WI38 (cell line): ENCODE measurements around the gene MYOM3.

Source experiments
- H3K4me3 ChIP-seq: 2 replicates; pipeline ENCODE4 v1.5.1; 2011; ENCODE audit warnings: low read depth, mild to moderate bottlenecking, control low read depth, low read length
- TF ChIP-seq, protein P1 (sequence below): IDR thresholded peaks from 2 replicates; pipeline ENCODE4 v1.5.1; 2012; ENCODE audit warnings: low read depth, mild to moderate bottlenecking, control low read depth, low read length

MYOM3 gene

GRCh38 chr1:24111262-24111995 is 506 bp downstream of the MYOM3 start:
- no peak overlapping the region for H3K4me3 ChIP-seq

GRCh38 chr1:24110642-24111261 is 1.2 kb downstream of the MYOM3 start:
- TF ChIP-seq, protein P1, sequence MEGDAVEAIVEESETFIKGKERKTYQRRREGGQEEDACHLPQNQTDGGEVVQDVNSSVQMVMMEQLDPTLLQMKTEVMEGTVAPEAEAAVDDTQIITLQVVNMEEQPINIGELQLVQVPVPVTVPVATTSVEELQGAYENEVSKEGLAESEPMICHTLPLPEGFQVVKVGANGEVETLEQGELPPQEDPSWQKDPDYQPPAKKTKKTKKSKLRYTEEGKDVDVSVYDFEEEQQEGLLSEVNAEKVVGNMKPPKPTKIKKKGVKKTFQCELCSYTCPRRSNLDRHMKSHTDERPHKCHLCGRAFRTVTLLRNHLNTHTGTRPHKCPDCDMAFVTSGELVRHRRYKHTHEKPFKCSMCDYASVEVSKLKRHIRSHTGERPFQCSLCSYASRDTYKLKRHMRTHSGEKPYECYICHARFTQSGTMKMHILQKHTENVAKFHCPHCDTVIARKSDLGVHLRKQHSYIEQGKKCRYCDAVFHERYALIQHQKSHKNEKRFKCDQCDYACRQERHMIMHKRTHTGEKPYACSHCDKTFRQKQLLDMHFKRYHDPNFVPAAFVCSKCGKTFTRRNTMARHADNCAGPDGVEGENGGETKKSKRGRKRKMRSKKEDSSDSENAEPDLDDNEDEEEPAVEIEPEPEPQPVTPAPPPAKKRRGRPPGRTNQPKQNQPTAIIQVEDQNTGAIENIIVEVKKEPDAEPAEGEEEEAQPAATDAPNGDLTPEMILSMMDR, result no peak
- H3K4me3 ChIP-seq, result no peak overlapping the region

More at GRCh38 chr1:24111262-24111995, 506 bp downstream of the MYOM3 start:
- TF ChIP-seq, protein P1, result no peak

DNA sequence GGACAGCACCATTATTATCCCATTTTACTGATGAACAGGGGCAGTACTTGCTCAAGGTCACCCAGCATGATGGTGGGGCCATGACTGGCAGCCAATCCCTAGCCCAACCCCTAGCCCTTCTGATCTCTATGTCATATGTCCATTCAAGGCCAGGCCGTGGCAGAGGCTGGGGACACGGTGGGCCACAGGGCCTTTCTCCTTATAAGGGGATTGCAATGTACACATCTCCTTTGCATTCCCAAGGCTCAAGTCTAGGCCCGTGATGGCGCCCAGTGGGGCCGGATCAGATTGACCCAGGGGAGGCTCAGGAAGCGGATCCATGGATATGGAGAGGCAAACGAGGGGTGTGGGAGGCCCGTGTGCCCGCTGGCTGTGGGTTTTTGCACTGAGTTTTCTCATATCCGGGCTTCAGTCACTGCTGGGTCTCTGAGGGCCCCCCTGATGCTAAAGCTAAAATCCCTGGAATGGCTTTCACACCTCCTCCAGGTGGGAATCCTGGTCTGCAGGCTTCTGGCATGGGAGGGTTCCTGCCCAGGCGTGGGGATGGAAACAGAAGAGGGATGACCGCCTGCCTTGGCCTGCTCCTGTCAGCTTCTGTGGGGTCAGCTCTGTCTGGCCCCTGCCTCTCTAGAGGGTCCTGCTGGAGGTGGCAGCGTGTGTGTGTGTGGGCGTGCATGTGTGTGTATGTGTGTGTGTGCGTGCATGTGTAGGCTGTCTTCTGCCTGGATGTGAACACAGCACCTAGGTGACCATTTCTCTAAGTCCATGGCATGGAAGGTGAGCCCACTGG is 2.1 kb downstream of the MYOM3 start:
- TF ChIP-seq, protein P1, result no peak
- no peak overlapping the region for H3K4me3 ChIP-seq

GRCh38 chr1:24109166-24109483 is 2.8 kb downstream of the MYOM3 start:
- TF ChIP-seq, protein P1, result no peak

DNA sequence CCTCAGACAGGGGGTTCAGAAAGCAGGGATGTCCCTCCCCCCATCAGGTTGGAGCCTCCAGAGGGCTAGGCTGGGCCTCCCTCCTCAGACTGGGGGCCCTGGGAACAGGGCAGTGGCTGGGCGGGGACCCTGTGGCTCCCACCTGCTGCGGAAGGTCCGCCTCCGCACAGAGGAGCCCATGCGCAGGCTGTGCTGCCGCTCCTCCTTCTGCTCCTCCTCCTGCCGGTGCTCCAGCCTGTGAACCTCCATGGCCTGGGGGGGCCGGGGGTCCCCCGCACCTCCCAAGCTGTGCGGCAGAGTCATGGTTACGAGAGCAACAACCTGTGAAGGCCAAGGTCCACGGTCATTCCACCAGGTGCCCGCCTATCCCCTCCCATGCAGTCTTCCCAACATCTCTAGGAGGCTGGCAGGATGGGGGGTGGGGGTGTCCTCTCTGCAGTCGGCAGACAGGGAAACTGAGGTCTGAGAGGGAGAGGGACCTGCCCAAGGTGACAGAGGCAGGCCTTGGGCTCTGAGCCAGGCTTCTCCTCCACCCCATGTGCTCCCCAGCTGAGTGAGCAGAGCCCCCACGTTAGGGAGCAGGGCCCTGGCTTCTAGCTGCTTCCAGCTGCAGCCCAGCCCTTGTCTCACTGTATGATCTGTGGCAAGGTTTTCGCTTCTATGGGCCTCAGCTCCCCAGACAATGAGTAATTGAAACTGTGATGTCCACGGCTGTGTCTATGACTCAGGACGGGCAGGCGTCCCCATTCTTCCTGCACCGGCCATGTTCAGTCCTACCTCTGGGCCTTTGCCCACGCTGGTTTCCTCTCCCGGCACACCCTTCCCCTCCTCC is 3.4 kb downstream of the MYOM3 start:
- no peak overlapping the region for H3K4me3 ChIP-seq
- TF ChIP-seq, protein P1, result no peak

More at GRCh38 chr1:24109166-24109483, 2.8 kb downstream of the MYOM3 start:
- H3K4me3 ChIP-seq, result no peak overlapping the region

DNA sequence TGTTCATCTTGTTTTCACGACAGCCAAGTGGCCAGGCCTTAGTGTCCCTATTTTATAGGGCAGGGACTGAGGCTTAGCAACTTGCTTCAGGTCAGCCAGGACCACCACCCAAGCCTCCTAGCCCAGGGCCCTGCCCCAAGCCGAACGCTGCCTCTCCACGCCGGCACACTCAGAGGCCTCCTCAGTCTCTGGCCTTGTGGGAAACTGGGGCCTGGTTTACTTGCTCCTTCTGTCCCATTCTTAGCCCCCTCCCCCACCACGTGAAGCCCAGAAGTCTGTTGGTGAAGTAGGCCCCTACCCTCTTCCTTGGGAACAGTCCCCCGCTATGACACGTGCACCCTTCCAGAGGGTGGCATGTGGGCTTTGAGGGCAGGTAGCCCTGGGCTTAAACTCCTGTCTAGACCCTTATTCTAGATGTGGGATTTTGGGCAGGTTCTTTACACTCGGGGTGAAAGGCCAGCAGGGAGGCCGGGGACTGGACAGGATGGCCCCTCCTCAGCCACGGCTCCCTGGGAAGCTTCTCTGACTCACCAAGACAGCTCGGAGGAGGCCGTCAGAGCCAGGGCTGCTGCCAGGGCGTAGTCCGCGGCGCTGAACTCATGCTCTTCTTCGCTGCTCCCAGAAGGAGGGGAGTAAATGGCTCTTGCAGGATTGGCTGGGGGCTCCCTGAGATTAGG is 4.3 kb downstream of the MYOM3 start:
- no peak overlapping the region for H3K4me3 ChIP-seq
- TF ChIP-seq, protein P1, result no peak
